H9 (cell line): Measurements from ENCODE around the gene SFXN1. TPM values are rescaled to one million over a fixed set of nuclear protein-coding genes. Genes with fewer than 3 reads are reported as not detected.

ENCODE experiments used
- DNase-seq: peaks from one replicate; pipeline ENCODE4 v3.0.0-alpha.2; 2017
- H2AFZ ChIP-seq: one replicate; pipeline ENCODE4 v1.6.1; 2013; ENCODE audit warnings: mild to moderate bottlenecking, low read length, control low read depth, moderate library complexity
- H2AK5ac ChIP-seq: 2 replicates; pipeline ENCODE4 v1.6.1; 2013; ENCODE audit warnings: low read length, control low read depth, mixed read lengths; ENCODE audit not compliant: insufficient read length
- H2BK120ac ChIP-seq: one replicate; pipeline ENCODE4 v1.6.1; 2013; ENCODE audit warnings: low read depth, mild to moderate bottlenecking, low read length, control low read depth, inconsistent platforms; ENCODE audit not compliant: poor library complexity, severe bottlenecking
- H2BK12ac ChIP-seq: 2 replicates; pipeline ENCODE4 v1.6.1; 2013; ENCODE audit warnings: low read length, control low read depth, mixed read lengths, low read depth; ENCODE audit not compliant: insufficient read length
- H2BK15ac ChIP-seq: 2 replicates; pipeline ENCODE4 v1.6.1; 2013; ENCODE audit warnings: low read depth, low read length, control low read depth
- H2BK20ac ChIP-seq: one replicate; pipeline ENCODE4 v1.6.1; 2013; ENCODE audit warnings: low read depth, mild to moderate bottlenecking, low read length, control low read depth, inconsistent platforms; ENCODE audit not compliant: poor library complexity, severe bottlenecking
- H2BK5ac ChIP-seq: 2 replicates; pipeline ENCODE4 v1.6.1; 2013; ENCODE audit warnings: low read length, control low read depth, mixed read lengths; ENCODE audit not compliant: insufficient read length
- H3K14ac ChIP-seq: 2 replicates; pipeline ENCODE4 v1.6.1; 2013; ENCODE audit warnings: low read length, control low read depth; ENCODE audit not compliant: insufficient read depth
- H3K18ac ChIP-seq: 2 replicates; pipeline ENCODE4 v1.6.1; 2013; ENCODE audit warnings: low read depth, mild to moderate bottlenecking, mixed read lengths, low read length, control low read depth; ENCODE audit not compliant: insufficient read length
- H3K23ac ChIP-seq: 2 replicates; pipeline ENCODE4 v1.6.1; 2013; ENCODE audit warnings: low read length, control low read depth, mixed read lengths, low read depth; ENCODE audit not compliant: insufficient read length
- H3K23me2 ChIP-seq: 2 replicates; pipeline ENCODE4 v1.6.1; 2013; ENCODE audit warnings: low read depth, mild to moderate bottlenecking, mixed read lengths, low read length, control low read depth; ENCODE audit not compliant: insufficient read length, poor library complexity, severe bottlenecking
- H3K27ac ChIP-seq: 2 replicates; pipeline ENCODE4 v1.5.1; 2013; ENCODE audit warnings: low read length, control low read depth, mixed read lengths, low read depth; ENCODE audit not compliant: insufficient read length
- H3K27me3 ChIP-seq: 2 replicates; pipeline ENCODE4 v1.6.1; 2013; ENCODE audit warnings: low read length, control low read depth, inconsistent platforms; ENCODE audit not compliant: insufficient read depth
- H3K4ac ChIP-seq: 2 replicates; pipeline ENCODE4 v1.6.1; 2013; ENCODE audit warnings: low read depth, mild to moderate bottlenecking, control low read depth, inconsistent platforms, low read length, moderate library complexity
- H3K4me1 ChIP-seq: 2 replicates; pipeline ENCODE4 v1.6.1; 2013; ENCODE audit warnings: low read length, control low read depth, inconsistent platforms; ENCODE audit not compliant: insufficient read depth
- H3K4me2 ChIP-seq: 2 replicates; pipeline ENCODE4 v1.6.1; 2013; ENCODE audit warnings: low read length, control low read depth, mixed read lengths; ENCODE audit not compliant: insufficient read length, insufficient read depth
- H3K56ac ChIP-seq: 2 replicates; pipeline ENCODE4 v1.6.1; 2013; ENCODE audit warnings: low read depth, mild to moderate bottlenecking, mixed read lengths, low read length, control low read depth; ENCODE audit not compliant: insufficient read length
- H3K79me1 ChIP-seq: 2 replicates; pipeline ENCODE4 v1.6.1; 2013; ENCODE audit warnings: low read depth, mild to moderate bottlenecking, moderate library complexity, low read length, control low read depth, inconsistent platforms; ENCODE audit not compliant: insufficient read depth, poor library complexity, severe bottlenecking
- H3K79me2 ChIP-seq: 2 replicates; pipeline ENCODE4 v1.6.1; 2013; ENCODE audit warnings: low read length, control low read depth, inconsistent platforms; ENCODE audit not compliant: insufficient read depth
- H3K9ac ChIP-seq: 2 replicates; pipeline ENCODE4 v1.6.1; 2013; ENCODE audit warnings: low read length, control low read depth, mixed read lengths; ENCODE audit not compliant: insufficient read length; ENCODE audit errors: extremely low read depth
- H3K9me3 ChIP-seq: one replicate; pipeline ENCODE4 v1.6.1; 2013; ENCODE audit warnings: low read depth, low read length, inconsistent platforms; ENCODE audit not compliant: control insufficient read depth
- H3T11ph ChIP-seq: one replicate; pipeline ENCODE4 v1.6.1; 2013; ENCODE audit warnings: mild to moderate bottlenecking, low read length, control low read depth, inconsistent platforms
- H4K20me1 ChIP-seq: one replicate; pipeline ENCODE4 v1.6.1; 2013; ENCODE audit not compliant: control insufficient read depth, insufficient read length, insufficient read depth
- H4K5ac ChIP-seq: 2 replicates; pipeline ENCODE4 v1.6.1; 2013; ENCODE audit warnings: low read depth, mild to moderate bottlenecking, mixed read lengths, low read length, control low read depth; ENCODE audit not compliant: insufficient read length
- H4K8ac ChIP-seq: replicated peaks from 2 replicates; pipeline ENCODE4 v1.6.1; 2013; ENCODE audit warnings: low read length, control low read depth, mixed read lengths, low read depth; ENCODE audit not compliant: insufficient read length
- H4K91ac ChIP-seq: 2 replicates; pipeline ENCODE4 v1.6.1; 2013; ENCODE audit warnings: low read depth, mild to moderate bottlenecking, moderate library complexity, mixed read lengths, low read length, control low read depth; ENCODE audit not compliant: insufficient read length
- H3K27ac Mint-ChIP-seq, 3 experiments: 2 replicates in 2 of 3; 3 replicates in 1 of 3; pipeline ENCODE4 v1.8.0; 2020 to 2021; ENCODE audit warnings: mixed read lengths in 3 of 3, mild to moderate bottlenecking in 1 of 3, moderate library complexity in 1 of 3
- H3K27me3 Mint-ChIP-seq: 2 replicates; pipeline ENCODE4 v1.8.0; 2021; ENCODE audit warnings: low read depth, mild to moderate bottlenecking, moderate library complexity, mixed read lengths
- H3K36me3 Mint-ChIP-seq, 3 experiments: 2 replicates in 2 of 3; 3 replicates in 1 of 3; pipeline ENCODE4 v1.8.0; 2020 to 2021; ENCODE audit warnings: low read depth in 3 of 3, mixed read lengths in 3 of 3; ENCODE audit not compliant: insufficient read depth in 1 of 3
- H3K4me1 Mint-ChIP-seq, 2 experiments: 2 replicates each; pipeline ENCODE4 v1.8.0; 2020; ENCODE audit warnings: mixed read lengths in 2 of 2
- H3K4me3 Mint-ChIP-seq, 2 experiments: 2 replicates in 1 of 2; 3 replicates in 1 of 2; pipeline ENCODE4 v1.8.0; 2020 to 2021; ENCODE audit warnings: mild to moderate bottlenecking in 2 of 2, mixed read lengths in 2 of 2, moderate library complexity in 1 of 2
- H3K9me3 Mint-ChIP-seq, 2 experiments: 2 replicates in 1 of 2; 3 replicates in 1 of 2; pipeline ENCODE4 v1.8.0; 2020; ENCODE audit warnings: mild to moderate bottlenecking in 2 of 2, mixed read lengths in 2 of 2, moderate library complexity in 1 of 2
- CTCF ChIP-seq: fragments of 200-600 bp; sonication (generic); conservative IDR thresholded peaks from 3 replicates; pipeline ENCODE4 v1.8.0; 2021; ENCODE audit warnings: antibody characterized with exemption, mild to moderate bottlenecking
- whole genome bisulfite sequencing: extraction: QIAGEN DNeasy Blood & Tissue Kit; methylation state at CpG from one replicate; pipeline ENCODE4 v1.1.7; 2013; ENCODE audit warnings: missing lambda C conversion rate, low lambda C conversion rate, mixed read lengths; ENCODE audit not compliant: insufficient read length; ENCODE audit errors: extremely low coverage; 5-methylcytosine and 5-hydroxymethylcytosine counted together
- total RNA-seq: library from RNA; stranded (reverse); gene quantifications from 2 replicates; pipeline ENCODE4 v1.2.1, GENCODE V29; 2021

The SFXN1 gene
- total RNA-seq, 1 experiment from 2014 or later: 99.2 TPM

- Mint-ChIP-seq H3K27me3 (peaks cover 12% of the 10 kb centered on the region), H3K9me3 (no peaks in the 10 kb centered on the region; a peak in 1 of 5 replicates), H3K4me3 (no peak overlapping the region), H3K36me3 (no peaks in the 10 kb centered on the region), H3K27ac (no peak overlapping the region), H3K4me1 (peaks cover 5 to 8% of the 10 kb centered on the region in 2 experiments)
- H2BK5ac ChIP-seq: no peak overlapping the region
- H2BK20ac ChIP-seq: no peak overlapping the region
- no peaks in the 10 kb centered on the region for H3K4me1 ChIP-seq
- no peak overlapping the region for H4K8ac ChIP-seq
- H4K20me1 ChIP-seq: no peaks in the 10 kb centered on the region
- no peak overlapping the region for H2BK12ac ChIP-seq
- H3K18ac ChIP-seq: no peak overlapping the region
- no peak overlapping the region for H3K4ac ChIP-seq
- H2BK120ac ChIP-seq: no peak overlapping the region
- no peak overlapping the region for H2BK15ac ChIP-seq
- no peak overlapping the region for H2AFZ ChIP-seq
- H3K27me3 ChIP-seq: no peaks in the 10 kb centered on the region
- H3T11ph ChIP-seq: no peak overlapping the region
- no CpG with 5 or more reads among the region's 5 CpGs for WGBS
- no peak overlapping the region for H3K27ac ChIP-seq
- TF ChIP-seq CTCF: no peak
- no peak overlapping the region for H3K23ac ChIP-seq
- H3K79me2 ChIP-seq: no peaks in the 10 kb centered on the region
- no peak overlapping the region for H3K4me2 ChIP-seq
- DNase-seq: no peak
- H3K14ac ChIP-seq: no peak overlapping the region
- no peaks in the 10 kb centered on the region for H3K23me2 ChIP-seq
- no peaks in the 10 kb centered on the region for H3K9me3 ChIP-seq
- no peaks in the 10 kb centered on the region for H3K79me1 ChIP-seq
- H3K9ac ChIP-seq: no peak overlapping the region
- no peak overlapping the region for H4K5ac ChIP-seq
- no peak overlapping the region for H3K56ac ChIP-seq
- no peak overlapping the region for H2AK5ac ChIP-seq
- no peak overlapping the region for H4K91ac ChIP-seq
Observed at GRCh38 chr5:175466700-175467318, 11.6 kb upstream of the SFXN1 start.
